SK-N-SH treated with all-trans-retinoic acid at 6 μM for 48 hours (cell line): ENCODE data around the gene MRPL33.
"Not testable (repeated sequence)": the region's sequence is repeated elsewhere in the genome, so short reads cannot be mapped to it uniquely, and the experiment has no call there.

Experiments used
- OSR1 ChIP-seq: fragments of 250-450 bp; sonication (Bioruptor Pico); IDR thresholded peaks from 2 replicates; pipeline ENCODE4 v1.8.0; 2022; ENCODE audit warnings: moderate library complexity, mild to moderate bottlenecking, inconsistent platforms
- TF ChIP-seq, protein P1 (sequence below): fragments of 250-450 bp; sonication (Bioruptor Pico); IDR thresholded peaks from 2 replicates; pipeline ENCODE4 v1.8.0; 2020; ENCODE audit warnings: mild to moderate bottlenecking, moderate library complexity, borderline replicate concordance

DNA sequence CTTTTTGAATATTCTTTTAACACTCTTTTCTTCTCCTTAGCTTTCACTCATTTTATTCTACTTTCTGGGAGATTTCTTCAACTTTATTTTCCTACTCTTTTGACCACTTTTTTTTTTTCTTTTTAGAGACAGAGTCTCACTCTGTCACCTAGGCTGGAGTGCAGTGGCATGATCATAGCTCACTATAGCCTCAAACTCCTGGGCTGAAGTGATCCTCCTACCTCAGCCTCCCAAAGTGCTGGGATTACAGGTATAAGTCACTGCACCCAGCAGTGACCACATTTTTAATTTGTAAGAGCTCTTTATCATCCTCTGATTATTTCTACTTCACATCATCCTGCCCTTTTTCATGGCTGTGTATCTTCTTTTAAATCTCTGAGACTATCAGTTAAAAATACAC, 26.0 kb upstream of the MRPL33 start:
- TF ChIP-seq OSR1 (CRISPR knock-in tag) = not testable (repeated sequence)
- TF ChIP-seq, protein P1, sequence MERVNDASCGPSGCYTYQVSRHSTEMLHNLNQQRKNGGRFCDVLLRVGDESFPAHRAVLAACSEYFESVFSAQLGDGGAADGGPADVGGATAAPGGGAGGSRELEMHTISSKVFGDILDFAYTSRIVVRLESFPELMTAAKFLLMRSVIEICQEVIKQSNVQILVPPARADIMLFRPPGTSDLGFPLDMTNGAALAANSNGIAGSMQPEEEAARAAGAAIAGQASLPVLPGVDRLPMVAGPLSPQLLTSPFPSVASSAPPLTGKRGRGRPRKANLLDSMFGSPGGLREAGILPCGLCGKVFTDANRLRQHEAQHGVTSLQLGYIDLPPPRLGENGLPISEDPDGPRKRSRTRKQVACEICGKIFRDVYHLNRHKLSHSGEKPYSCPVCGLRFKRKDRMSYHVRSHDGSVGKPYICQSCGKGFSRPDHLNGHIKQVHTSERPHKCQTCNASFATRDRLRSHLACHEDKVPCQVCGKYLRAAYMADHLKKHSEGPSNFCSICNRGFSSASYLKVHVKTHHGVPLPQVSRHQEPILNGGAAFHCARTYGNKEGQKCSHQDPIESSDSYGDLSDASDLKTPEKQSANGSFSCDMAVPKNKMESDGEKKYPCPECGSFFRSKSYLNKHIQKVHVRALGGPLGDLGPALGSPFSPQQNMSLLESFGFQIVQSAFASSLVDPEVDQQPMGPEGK (CRISPR knock-in tag) = not testable (repeated sequence)
